Activated T-cell treated with anti-CD3 and anti-CD28 coated beads, Interleukin-2, amount 50 U/mL, for 1 hour (primary cell): Measurements from ENCODE around the gene TUBB1.
"Not testable (repeated sequence)": the region's sequence is repeated elsewhere in the genome, so short reads cannot be mapped to it uniquely, and the experiment has no call there.

Source experiments
- DNase-seq: peaks from one replicate; pipeline ENCODE4 v3.0.0-alpha.2; 2020

TUBB1 gene

GRCh38 chr20:59024111-59024530, 4.9 kb downstream of the TUBB1 start:
- DNase-seq, result peak; percentile 11

GRCh38 chr20:59025086-59025485, 5.9 kb downstream of the TUBB1 start:
- DNase-seq, result no peak

- no peak for DNase-seq
Observed at GRCh38 chr20:59025511-59025910, 6.3 kb downstream of the TUBB1 start.

- DNase-seq, result no peak
Observed at GRCh38 chr20:59026904-59027740, 7.9 kb downstream of the TUBB1 start.

GRCh38 chr20:59027741-59028320, 8.6 kb downstream of the TUBB1 start:
- DNase-seq, result no peak

- no peak for DNase-seq
Observed at GRCh38 chr20:59028812-59029211, 9.6 kb downstream of the TUBB1 start.

GRCh38 chr20:59030911-59031563, 11.8 kb downstream of the TUBB1 start:
- no peak for DNase-seq

GRCh38 chr20:59031564-59032022, 12.4 kb downstream of the TUBB1 start:
- DNase-seq, result no peak

- peak; percentile 97 for DNase-seq
Observed at GRCh38 chr20:59032023-59032712, 12.9 kb downstream of the TUBB1 start, which contains the start of gene ATP5F1E. ATP5F1E (minus strand) TSS chr20:59032335; CDS start chr20:59032251, 84 bp downstream.

- DNase-seq, result no peak
Observed at GRCh38 chr20:59032713-59033059, 13.5 kb downstream of the TUBB1 start.

- no peak for DNase-seq
Observed at GRCh38 chr20:59033093-59033492, 13.9 kb downstream of the TUBB1 start.

GRCh38 chr20:59033616-59034165, 14.5 kb downstream of the TUBB1 start:
- DNase-seq, result no peak

- no peak for DNase-seq
Observed at GRCh38 chr20:59035381-59035780, 16.2 kb downstream of the TUBB1 start.

- DNase-seq, result no peak
Observed at GRCh38 chr20:59037386-59037785, 18.2 kb downstream of the TUBB1 start.

- no peak for DNase-seq
Observed at GRCh38 chr20:59039233-59039632, 20.0 kb downstream of the TUBB1 start.

GRCh38 chr20:59040667-59041066, 21.4 kb downstream of the TUBB1 start:
- DNase-seq, result no peak

GRCh38 chr20:59041487-59041886, 22.3 kb downstream of the TUBB1 start:
- DNase-seq, result not testable (repeated sequence)

- no peak for DNase-seq
Observed at GRCh38 chr20:59042151-59042795, 23.0 kb downstream of the TUBB1 start, which contains the start of gene PRELID3B. PRELID3B (minus strand) TSS chr20:59042786; CDS start chr20:59042730, 56 bp downstream.

GRCh38 chr20:59042796-59043631, 23.8 kb downstream of the TUBB1 start:
- DNase-seq, result peak; percentile 95

GRCh38 chr20:59043698-59044097, 24.5 kb downstream of the TUBB1 start:
- DNase-seq, result no peak

GRCh38 chr20:59044295-59044694, 25.1 kb downstream of the TUBB1 start:
- DNase-seq, result no peak
